Mesendoderm (in vitro differentiated cells): ENCODE data around the gene TAAR1.
"Not testable (repeated sequence)": the region's sequence is repeated elsewhere in the genome, so short reads cannot be mapped to it uniquely, and the experiment has no call there.

Experiments
- DNase-seq: peaks from one replicate; pipeline ENCODE4 v3.0.0; 2013
- H2AK5ac ChIP-seq: 2 replicates; pipeline ENCODE4 v1.6.1; 2013; ENCODE audit warnings: low read length, inconsistent platforms
- H2BK120ac ChIP-seq: 2 replicates; pipeline ENCODE4 v1.6.1; 2013; ENCODE audit warnings: low read depth, mild to moderate bottlenecking, low read length, moderate library complexity, mixed read lengths
- H2BK15ac ChIP-seq: replicated peaks from 2 replicates; pipeline ENCODE4 v1.6.1; 2013; ENCODE audit warnings: low read depth, mild to moderate bottlenecking, moderate library complexity
- H2BK5ac ChIP-seq: 2 replicates; pipeline ENCODE4 v1.6.1; 2013; ENCODE audit warnings: low read length, inconsistent platforms
- H3K18ac ChIP-seq: 2 replicates; pipeline ENCODE4 v1.6.1; 2013; ENCODE audit warnings: mild to moderate bottlenecking, low read length, mixed read lengths
- H3K23ac ChIP-seq: one replicate; pipeline ENCODE4 v1.6.1; 2013; ENCODE audit warnings: low read length
- H3K27ac ChIP-seq: 2 replicates; pipeline ENCODE4 v1.5.1; 2013; ENCODE audit warnings: low read depth, mild to moderate bottlenecking, inconsistent platforms, low read length, moderate library complexity
- H3K27me3 ChIP-seq: 2 replicates; pipeline ENCODE4 v1.6.1; 2013; ENCODE audit warnings: low read length, control low read depth, mild to moderate bottlenecking, inconsistent platforms; ENCODE audit not compliant: insufficient read depth, poor library complexity
- H3K36me3 ChIP-seq: 2 replicates; pipeline ENCODE4 v1.6.1; 2013; ENCODE audit warnings: low read length, inconsistent platforms; ENCODE audit not compliant: control insufficient read depth, insufficient read depth
- H3K4ac ChIP-seq: one replicate; pipeline ENCODE4 v1.6.1; 2013; ENCODE audit warnings: low read depth, mild to moderate bottlenecking, low read length, moderate library complexity
- H3K4me1 ChIP-seq: 2 replicates; pipeline ENCODE4 v1.6.1; 2013; ENCODE audit warnings: low read depth, low read length, inconsistent platforms; ENCODE audit not compliant: control insufficient read depth
- H3K4me2 ChIP-seq: 2 replicates; pipeline ENCODE4 v1.6.1; 2013; ENCODE audit warnings: low read length
- H3K4me3 ChIP-seq: 2 replicates; pipeline ENCODE4 v1.5.1; 2013; ENCODE audit warnings: mild to moderate bottlenecking, low read length
- H3K56ac ChIP-seq: one replicate; pipeline ENCODE4 v1.6.1; 2013; ENCODE audit warnings: low read length
- H3K79me1 ChIP-seq: 2 replicates; pipeline ENCODE4 v1.6.1; 2013; ENCODE audit warnings: low read length, inconsistent platforms
- H3K79me2 ChIP-seq: 2 replicates; pipeline ENCODE4 v1.6.1; 2013; ENCODE audit warnings: mild to moderate bottlenecking, low read length; ENCODE audit not compliant: control insufficient read depth, insufficient read depth
- H3K9ac ChIP-seq: 2 replicates; pipeline ENCODE4 v1.6.1; 2013; ENCODE audit warnings: low read length, inconsistent platforms
- H4K5ac ChIP-seq: one replicate; pipeline ENCODE4 v1.6.1; 2013; ENCODE audit warnings: low read length
- H4K8ac ChIP-seq: one replicate; pipeline ENCODE4 v1.6.1; 2013; ENCODE audit warnings: low read depth, mild to moderate bottlenecking, control low read depth, low read length, moderate library complexity
- WGBS: extraction: QIAGEN DNeasy Blood & Tissue Kit; methylation state at CpG from one replicate; pipeline ENCODE4 v1.1.7; 2013; ENCODE audit warnings: low lambda C conversion rate, missing lambda C conversion rate; ENCODE audit not compliant: insufficient coverage; ENCODE audit errors: extremely low coverage; 5-methylcytosine and 5-hydroxymethylcytosine counted together

The TAAR1 gene

GRCh38 chr6:132637135-132637534 lies 21.8 kb downstream of the TAAR1 start:
- H4K8ac ChIP-seq, H4K5ac ChIP-seq, H3K27ac ChIP-seq, H3K4ac ChIP-seq, H2BK15ac ChIP-seq, H3K9ac ChIP-seq, DNase-seq, H2BK5ac ChIP-seq, H3K79me2 ChIP-seq, H3K79me1 ChIP-seq, H3K27me3 ChIP-seq, H3K23ac ChIP-seq, H2AK5ac ChIP-seq, H2BK120ac ChIP-seq, H3K36me3 ChIP-seq, H3K4me1 ChIP-seq, H3K56ac ChIP-seq, H3K4me2 ChIP-seq, H3K18ac ChIP-seq, H3K4me3 ChIP-seq: not testable (repeated sequence)
- no CpG with 5 or more reads among the region's 1 CpG for WGBS

- H3K9ac ChIP-seq, DNase-seq, H2BK15ac ChIP-seq, H3K4me3 ChIP-seq, H3K4ac ChIP-seq, H3K56ac ChIP-seq, H3K27ac ChIP-seq, H2AK5ac ChIP-seq, H3K79me1 ChIP-seq, H3K23ac ChIP-seq, H4K5ac ChIP-seq, H4K8ac ChIP-seq, H3K4me1 ChIP-seq, H3K27me3 ChIP-seq, H3K36me3 ChIP-seq, H3K79me2 ChIP-seq, H2BK120ac ChIP-seq, H3K4me2 ChIP-seq, H2BK5ac ChIP-seq, H3K18ac ChIP-seq: not testable (repeated sequence)
- no CpG with 5 or more reads among the region's 3 CpGs for WGBS
Measured at GRCh38 chr6:132635906-132636305, 23.1 kb downstream of the TAAR1 start.

GRCh38 chr6:132635288-132635687 lies 23.7 kb downstream of the TAAR1 start:
- not testable (repeated sequence) for DNase-seq, H3K36me3 ChIP-seq, H2BK5ac ChIP-seq, H4K8ac ChIP-seq, H3K4ac ChIP-seq, H3K4me2 ChIP-seq, H3K79me1 ChIP-seq, H2BK15ac ChIP-seq, H3K27ac ChIP-seq, H3K4me3 ChIP-seq, H3K18ac ChIP-seq, H3K56ac ChIP-seq, H3K4me1 ChIP-seq, H3K23ac ChIP-seq, H2BK120ac ChIP-seq, H2AK5ac ChIP-seq, H3K27me3 ChIP-seq, H4K5ac ChIP-seq, H3K79me2 ChIP-seq, H3K9ac ChIP-seq
- no CpG with 5 or more reads among the region's 3 CpGs for WGBS

GRCh38 chr6:132634796-132635195 lies 24.2 kb downstream of the TAAR1 start:
- H3K9ac ChIP-seq = no peak overlapping the region
- no peak overlapping the region for H3K18ac ChIP-seq
- no peak overlapping the region for H3K4me3 ChIP-seq
- no peak overlapping the region for H3K4me2 ChIP-seq
- no peak overlapping the region for H2AK5ac ChIP-seq
- H2BK15ac ChIP-seq = no peak overlapping the region
- DNase-seq = no peak
- H4K8ac ChIP-seq = no peak overlapping the region
- H3K36me3 ChIP-seq = no peaks in the 10 kb centered on the region
- WGBS = no CpG with 5 or more reads among the region's 4 CpGs
- H3K27ac ChIP-seq = no peak overlapping the region
- H3K27me3 ChIP-seq = no peaks in the 10 kb centered on the region
- H3K79me2 ChIP-seq = no peaks in the 10 kb centered on the region
- H2BK5ac ChIP-seq = no peak overlapping the region
- H3K79me1 ChIP-seq = no peaks in the 10 kb centered on the region
- H3K56ac ChIP-seq = no peak overlapping the region
- no peak overlapping the region for H3K23ac ChIP-seq
- no peak overlapping the region for H2BK120ac ChIP-seq
- H4K5ac ChIP-seq = no peak overlapping the region
- H3K4me1 ChIP-seq = no peaks in the 10 kb centered on the region
- no peak overlapping the region for H3K4ac ChIP-seq

GRCh38 chr6:132633362-132633761 lies 25.6 kb downstream of the TAAR1 start:
- H3K56ac ChIP-seq = no peak overlapping the region
- H2BK120ac ChIP-seq = no peak overlapping the region
- no peak overlapping the region for H2BK5ac ChIP-seq
- H3K27me3 ChIP-seq = no peaks in the 10 kb centered on the region
- H3K4ac ChIP-seq = no peak overlapping the region
- WGBS = no CpG with 5 or more reads among the region's 2 CpGs
- H3K79me2 ChIP-seq = no peaks in the 10 kb centered on the region
- H3K9ac ChIP-seq = no peak overlapping the region
- H2AK5ac ChIP-seq = no peak overlapping the region
- no peak overlapping the region for H3K27ac ChIP-seq
- no peaks in the 10 kb centered on the region for H3K79me1 ChIP-seq
- no peak overlapping the region for H3K18ac ChIP-seq
- DNase-seq = no peak
- no peak overlapping the region for H4K8ac ChIP-seq
- H3K4me1 ChIP-seq = no peaks in the 10 kb centered on the region
- no peak overlapping the region for H3K23ac ChIP-seq
- H3K4me2 ChIP-seq = no peak overlapping the region
- H3K36me3 ChIP-seq = no peaks in the 10 kb centered on the region
- H4K5ac ChIP-seq = no peak overlapping the region
- no peak overlapping the region for H2BK15ac ChIP-seq
- no peak overlapping the region for H3K4me3 ChIP-seq

GRCh38 chr6:132624175-132624574 lies 34.8 kb downstream of the TAAR1 start, which contains the start of gene TAAR2:
Gene TAAR2 (minus strand): TSS chr6:132624275. CDS start chr6:132624275, 0 bp downstream.
- Histone ChIP-seq H2BK120ac (no peak within 1 kb of the TSS), H2BK5ac (no peak within 1 kb of the TSS), H4K8ac (no peak within 1 kb of the TSS), H3K4ac (no peak within 1 kb of the TSS), H3K56ac (no peak within 1 kb of the TSS), H2AK5ac (no peak within 1 kb of the TSS), H4K5ac (no peak within 1 kb of the TSS), H3K9ac (no peak within 1 kb of the TSS), H3K36me3 (no peaks in the 10 kb centered on the region), H3K79me1 (no peaks in the 10 kb centered on the region), H3K4me1 (no peaks in the 10 kb centered on the region), H3K79me2 (no peaks in the 10 kb centered on the region), H3K4me2 (no peak within 1 kb of the TSS), H3K23ac (no peak within 1 kb of the TSS), H3K27me3 (no peaks in the 10 kb centered on the region), H3K4me3 (no peak within 1 kb of the TSS), H3K27ac (no peak within 1 kb of the TSS), H2BK15ac (no peak within 1 kb of the TSS), H3K18ac (no peak within 1 kb of the TSS)
- no CpG with 5 or more reads among the region's 6 CpGs for whole genome bisulfite sequencing
- no peak for DNase-seq
